Lower lobe of right lung (tissue), 2 donors: ENCODE measurements around the gene RAPGEF2. TPM values are rescaled to one million over a fixed set of nuclear protein-coding genes. Genes with fewer than 3 reads are reported as not detected.
"Not testable (repeated sequence)": the region's sequence is repeated elsewhere in the genome, so short reads cannot be mapped to it uniquely, and the experiment has no call there.

Experiments
- ATAC-seq, 2 donors: fragments of 200-7000 bp; cut with Tn5 transposase; one replicate each; pipeline ENCODE4 v1.9.1; 2020 to 2022; ENCODE audit warnings: mild to moderate bottlenecking in 2 of 2, moderate library complexity in 2 of 2
- DNase-seq: peaks from one replicate; pipeline ENCODE4 v3.0.0-alpha.2; 2020
- H3K27ac ChIP-seq: fragments of 200-600 bp; one replicate; pipeline ENCODE4 v1.8.0; 2022
- H3K27me3 ChIP-seq: fragments of 200-600 bp; one replicate; pipeline ENCODE4 v1.8.0; 2022; ENCODE audit warnings: low read depth
- H3K36me3 ChIP-seq: fragments of 200-600 bp; one replicate; pipeline ENCODE4 v1.8.0; 2022; ENCODE audit warnings: mild to moderate bottlenecking
- H3K4me1 ChIP-seq: fragments of 200-600 bp; one replicate; pipeline ENCODE4 v1.8.0; 2022
- H3K4me3 ChIP-seq: fragments of 200-600 bp; one replicate; pipeline ENCODE4 v1.8.0; 2022; ENCODE audit warnings: mild to moderate bottlenecking
- H3K9me3 ChIP-seq: fragments of 200-600 bp; one replicate; pipeline ENCODE4 v1.8.0; 2022
- CTCF ChIP-seq: fragments of 200-600 bp; IDR thresholded peaks from one replicate; pipeline ENCODE4 v1.8.0; 2022; ENCODE audit warnings: antibody characterized with exemption, mild to moderate bottlenecking
- intact Hi-C: fragments of 100-400 bp; cut with DNase I; formaldehyde crosslinking; loops from one replicate; pipeline ENCODE4 v1.11.0; 2022
- total RNA-seq: library from RNA; stranded (reverse); fragmentation: NEBNext Ultra II Directional; extraction: Animal tissue kit (Norgen Biotek cat#: 25700); gene quantifications from one replicate; pipeline ENCODE4 v1.2.1, GENCODE V29; 2021
- donor health status: DM: no; HTN: yes; CAD: no; lungs with severe emphysema.

The RAPGEF2 gene
- total RNA-seq, 1 donor from 2014 or later, result 66.4 TPM

DNA sequence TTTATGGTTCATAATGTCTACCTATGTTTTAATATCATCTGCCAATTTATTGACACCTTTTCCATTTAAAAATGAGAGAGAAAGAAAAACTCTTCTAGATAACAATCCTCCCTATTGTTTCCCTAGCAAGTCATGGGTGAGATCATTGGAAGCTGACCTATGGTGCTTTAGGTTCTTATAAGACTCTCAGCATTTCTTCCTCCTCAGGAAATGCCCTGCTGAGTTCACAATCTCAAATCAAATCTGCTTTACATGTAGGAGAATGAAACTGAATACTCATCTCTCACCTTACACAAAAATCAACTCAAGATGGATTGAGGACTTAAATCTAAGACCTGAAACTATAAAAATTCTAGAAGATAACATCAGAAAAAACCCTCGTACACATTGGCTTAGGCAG is 267.4 kb downstream of the RAPGEF2 start:
- Histone ChIP-seq H3K9me3 (no peaks in the 10 kb centered on the region), H3K27me3 (no peaks in the 10 kb centered on the region), H3K4me1 (no peaks in the 10 kb centered on the region), H3K4me3 (no peak overlapping the region), H3K36me3 (no peaks in the 10 kb centered on the region), H3K27ac (no peak overlapping the region)
- intact Hi-C loops, result no loop called here
- DNase-seq (no peak), ATAC-seq (no peak)
- no peak for TF ChIP-seq CTCF

- intact Hi-C loops, result no loop called here
- Histone ChIP-seq H3K4me3 (no peak overlapping the region), H3K9me3 (no peaks in the 10 kb centered on the region), H3K36me3 (no peaks in the 10 kb centered on the region), H3K4me1 (no peaks in the 10 kb centered on the region), H3K27me3 (no peaks in the 10 kb centered on the region), H3K27ac (no peak overlapping the region)
- ATAC-seq (no peak), DNase-seq (no peak)
- no peak for TF ChIP-seq CTCF
Observed at GRCh38 chr4:159374749-159375530, 272.1 kb downstream of the RAPGEF2 start.

- Histone ChIP-seq H3K36me3 (no peaks in the 10 kb centered on the region), H3K27me3 (no peaks in the 10 kb centered on the region), H3K9me3 (no peaks in the 10 kb centered on the region), H3K4me3 (no peak overlapping the region), H3K27ac (no peak overlapping the region), H3K4me1 (no peaks in the 10 kb centered on the region)
- DNase-seq (no peak), ATAC-seq (no peak)
- no peak for TF ChIP-seq CTCF
- intact Hi-C loops, result no loop called here
Observed at GRCh38 chr4:159376289-159376688, 273.4 kb downstream of the RAPGEF2 start.

- ATAC-seq, result no peak
- H3K27me3 ChIP-seq, result no peaks in the 10 kb centered on the region
- H3K4me1 ChIP-seq, result no peaks in the 10 kb centered on the region
- H3K4me3 ChIP-seq, result no peak overlapping the region
- no peak overlapping the region for H3K27ac ChIP-seq
- DNase-seq, result no peak
- no peaks in the 10 kb centered on the region for H3K9me3 ChIP-seq
- intact Hi-C loops, result no loop called here
- no peaks in the 10 kb centered on the region for H3K36me3 ChIP-seq
- TF ChIP-seq CTCF, result no peak
Observed at GRCh38 chr4:159378056-159378616, 275.3 kb downstream of the RAPGEF2 start.

GRCh38 chr4:159379064-159379463 is 276.2 kb downstream of the RAPGEF2 start:
- H3K27me3 ChIP-seq, DNase-seq, ATAC-seq, H3K9me3 ChIP-seq, H3K4me3 ChIP-seq, H3K36me3 ChIP-seq, H3K4me1 ChIP-seq, H3K27ac ChIP-seq, intact Hi-C loops: not testable (repeated sequence)

DNA sequence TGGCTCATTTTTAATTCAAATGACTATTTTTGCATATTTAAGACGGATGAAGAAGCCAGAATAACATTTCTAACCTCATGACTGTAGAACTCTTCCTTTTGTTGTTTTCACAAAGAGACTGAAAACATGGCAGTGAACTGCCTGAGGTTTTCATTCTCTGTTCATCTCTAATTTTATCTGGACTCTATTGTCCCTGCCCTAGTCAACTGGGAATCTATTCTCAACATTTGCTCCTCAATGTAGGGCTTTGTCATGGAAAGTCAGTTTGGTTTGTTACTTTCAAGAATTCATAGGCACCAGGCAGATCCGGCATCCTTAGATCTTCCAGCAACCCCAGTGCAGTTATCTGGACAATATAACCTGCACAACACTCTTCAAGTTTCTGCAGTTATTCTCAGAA is 277.0 kb downstream of the RAPGEF2 start:
- H3K4me3 ChIP-seq, result no peak overlapping the region
- H3K36me3 ChIP-seq, result no peaks in the 10 kb centered on the region
- intact Hi-C loops, result no loop called here
- H3K27me3 ChIP-seq, result no peaks in the 10 kb centered on the region
- H3K9me3 ChIP-seq, result no peaks in the 10 kb centered on the region
- TF ChIP-seq CTCF, result no peak
- no peak for DNase-seq
- ATAC-seq, result no peak
- H3K27ac ChIP-seq, result no peak overlapping the region
- no peaks in the 10 kb centered on the region for H3K4me1 ChIP-seq
